ENCODE results near the gene KRTDAP.

Gene KRTDAP

DNA sequence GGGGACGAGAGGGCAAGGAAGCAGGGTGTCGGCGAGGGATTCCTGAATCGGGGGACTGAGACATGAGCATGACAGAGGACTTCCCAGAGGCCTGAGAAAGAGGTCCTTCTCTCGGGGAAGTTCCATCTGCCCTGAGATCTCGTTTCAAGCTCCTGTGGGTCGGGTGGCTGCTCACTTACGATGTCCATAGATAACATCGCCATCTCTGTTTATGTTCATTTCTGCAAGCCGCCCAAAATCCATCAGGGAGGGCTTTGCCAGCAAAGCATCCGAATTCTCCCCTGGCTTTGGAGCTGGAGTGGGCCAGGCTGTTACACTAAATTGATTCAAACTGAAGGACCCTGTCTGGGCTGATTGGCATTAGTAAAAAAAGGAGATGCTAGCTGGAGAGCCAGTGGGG, 17.3 kb upstream of the KRTDAP start:
- no peaks in the 10 kb centered on the region for H3K9me3 Mint-ChIP-seq
- no peak overlapping the region for H3K27ac Mint-ChIP-seq
- peaks cover 12% of the 10 kb centered on the region for H3K4me1 Mint-ChIP-seq
- H3K4me3 Mint-ChIP-seq = no peak overlapping the region
- H3K27me3 Mint-ChIP-seq = peaks cover 16% of the 10 kb centered on the region
- no peaks in the 10 kb centered on the region for H3K36me3 Mint-ChIP-seq
- DNase-seq (ENCODE audit: low spot score in 2 of 2) (no peak), ATAC-seq (ENCODE audit: low read depth) (no peak)

DNA sequence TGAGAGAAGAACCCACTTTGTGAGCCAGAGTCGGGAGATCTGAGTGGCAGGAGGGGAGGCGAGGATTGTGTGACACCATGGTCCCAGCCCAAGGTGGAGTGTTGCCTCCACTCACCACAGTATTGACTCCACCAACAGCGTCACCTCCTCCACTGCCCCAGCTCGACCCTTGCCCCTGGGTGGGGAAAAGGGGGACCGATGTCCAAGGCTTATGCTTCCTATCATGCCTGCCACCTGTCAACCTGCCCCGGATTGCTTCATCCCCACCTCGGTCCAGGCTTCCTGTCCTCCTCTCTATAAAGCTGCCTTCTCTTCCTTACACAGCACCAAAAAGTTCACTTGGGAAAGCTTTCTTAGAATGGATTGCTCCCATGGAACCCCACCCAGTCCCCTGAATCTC, 15.7 kb upstream of the KRTDAP start:
- no peak overlapping the region for H3K4me3 Mint-ChIP-seq
- ATAC-seq (ENCODE audit: low read depth) (no peak), DNase-seq (ENCODE audit: low spot score in 2 of 2) (no peak)
- H3K36me3 Mint-ChIP-seq = no peaks in the 10 kb centered on the region
- H3K27ac Mint-ChIP-seq = no peak overlapping the region
- H3K9me3 Mint-ChIP-seq = no peaks in the 10 kb centered on the region
- peaks cover 18% of the 10 kb centered on the region for H3K27me3 Mint-ChIP-seq
- peaks cover 12% of the 10 kb centered on the region for H3K4me1 Mint-ChIP-seq

- no peaks in the 10 kb centered on the region for H3K9me3 Mint-ChIP-seq
- no peak for DNase-seq (ENCODE audit: low spot score in 2 of 2)
- H3K4me1 Mint-ChIP-seq = no peaks in the 10 kb centered on the region
- H3K27me3 Mint-ChIP-seq = peaks cover 26% of the 10 kb centered on the region
- H3K4me3 Mint-ChIP-seq = no peak overlapping the region
- H3K36me3 Mint-ChIP-seq = no peaks in the 10 kb centered on the region
- H3K27ac Mint-ChIP-seq = no peak overlapping the region
- ATAC-seq (ENCODE audit: low read depth) = no peak
Observed at GRCh38 chr19:35502751-35503150, 12.5 kb upstream of the KRTDAP start.

GRCh38 chr19:35501684-35502083, 11.4 kb upstream of the KRTDAP start:
- ATAC-seq (ENCODE audit: low read depth) = no peak
- Mint-ChIP-seq H3K4me1 (no peaks in the 10 kb centered on the region), H3K4me3 (no peak overlapping the region), H3K36me3 (no peaks in the 10 kb centered on the region), H3K27ac (no peak overlapping the region), H3K27me3 (peaks cover 23% of the 10 kb centered on the region), H3K9me3 (no peaks in the 10 kb centered on the region)
- no peak for DNase-seq (ENCODE audit: low spot score in 2 of 2)

GRCh38 chr19:35500611-35501010, 10.3 kb upstream of the KRTDAP start:
- Mint-ChIP-seq H3K4me1 (no peaks in the 10 kb centered on the region), H3K9me3 (no peaks in the 10 kb centered on the region), H3K27ac (no peak overlapping the region), H3K27me3 (peaks cover 17% of the 10 kb centered on the region), H3K4me3 (no peak overlapping the region), H3K36me3 (no peaks in the 10 kb centered on the region)
- ATAC-seq (ENCODE audit: low read depth) = no peak
- no peak for DNase-seq (ENCODE audit: low spot score in 2 of 2)

- Mint-ChIP-seq H3K9me3 (no peaks in the 10 kb centered on the region), H3K27ac (no peak overlapping the region), H3K36me3 (no peaks in the 10 kb centered on the region), H3K4me3 (no peak overlapping the region), H3K4me1 (peaks cover 7% of the 10 kb centered on the region), H3K27me3 (peaks cover 16% of the 10 kb centered on the region)
- ATAC-seq (ENCODE audit: low read depth) = no peak
- DNase-seq (ENCODE audit: low spot score in 2 of 2) = no peak
Observed at GRCh38 chr19:35498984-35499527, 8.8 kb upstream of the KRTDAP start.

GRCh38 chr19:35498220-35498619, 8.0 kb upstream of the KRTDAP start:
- Mint-ChIP-seq H3K27me3 (peaks cover 14% of the 10 kb centered on the region), H3K9me3 (no peaks in the 10 kb centered on the region), H3K27ac (no peak overlapping the region), H3K4me1 (peaks cover 7% of the 10 kb centered on the region), H3K36me3 (no peaks in the 10 kb centered on the region), H3K4me3 (no peak overlapping the region)
- DNase-seq (ENCODE audit: low spot score in 2 of 2) (no peak), ATAC-seq (ENCODE audit: low read depth) (no peak)

DNA sequence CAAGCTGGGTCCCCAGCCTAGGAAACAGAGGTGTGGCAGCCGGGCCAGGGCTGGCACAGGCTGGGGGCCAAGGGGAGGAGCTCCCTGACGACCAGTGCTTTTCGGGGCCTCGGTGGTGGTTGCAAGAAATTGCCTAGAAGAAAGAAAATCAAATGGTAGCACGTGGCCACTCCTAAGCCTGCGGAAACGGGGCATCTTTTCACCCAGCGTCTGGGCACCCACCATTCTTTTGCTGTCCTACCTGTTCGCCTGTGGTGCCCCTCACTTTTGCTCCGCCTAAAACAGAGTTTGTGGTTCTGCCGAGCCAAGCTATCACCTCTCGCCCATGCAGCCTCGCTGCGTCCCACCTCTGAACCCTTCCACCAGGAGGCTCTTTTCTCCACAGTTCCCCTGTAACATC, 7.1 kb upstream of the KRTDAP start:
- H3K36me3 Mint-ChIP-seq = no peaks in the 10 kb centered on the region
- no peak overlapping the region for H3K4me3 Mint-ChIP-seq
- H3K27ac Mint-ChIP-seq = no peak overlapping the region
- no peak for ATAC-seq (ENCODE audit: low read depth)
- H3K9me3 Mint-ChIP-seq = no peaks in the 10 kb centered on the region
- H3K4me1 Mint-ChIP-seq = peaks cover 7% of the 10 kb centered on the region
- peaks cover 12% of the 10 kb centered on the region for H3K27me3 Mint-ChIP-seq
- no peak for DNase-seq (ENCODE audit: low spot score in 2 of 2)

DNA sequence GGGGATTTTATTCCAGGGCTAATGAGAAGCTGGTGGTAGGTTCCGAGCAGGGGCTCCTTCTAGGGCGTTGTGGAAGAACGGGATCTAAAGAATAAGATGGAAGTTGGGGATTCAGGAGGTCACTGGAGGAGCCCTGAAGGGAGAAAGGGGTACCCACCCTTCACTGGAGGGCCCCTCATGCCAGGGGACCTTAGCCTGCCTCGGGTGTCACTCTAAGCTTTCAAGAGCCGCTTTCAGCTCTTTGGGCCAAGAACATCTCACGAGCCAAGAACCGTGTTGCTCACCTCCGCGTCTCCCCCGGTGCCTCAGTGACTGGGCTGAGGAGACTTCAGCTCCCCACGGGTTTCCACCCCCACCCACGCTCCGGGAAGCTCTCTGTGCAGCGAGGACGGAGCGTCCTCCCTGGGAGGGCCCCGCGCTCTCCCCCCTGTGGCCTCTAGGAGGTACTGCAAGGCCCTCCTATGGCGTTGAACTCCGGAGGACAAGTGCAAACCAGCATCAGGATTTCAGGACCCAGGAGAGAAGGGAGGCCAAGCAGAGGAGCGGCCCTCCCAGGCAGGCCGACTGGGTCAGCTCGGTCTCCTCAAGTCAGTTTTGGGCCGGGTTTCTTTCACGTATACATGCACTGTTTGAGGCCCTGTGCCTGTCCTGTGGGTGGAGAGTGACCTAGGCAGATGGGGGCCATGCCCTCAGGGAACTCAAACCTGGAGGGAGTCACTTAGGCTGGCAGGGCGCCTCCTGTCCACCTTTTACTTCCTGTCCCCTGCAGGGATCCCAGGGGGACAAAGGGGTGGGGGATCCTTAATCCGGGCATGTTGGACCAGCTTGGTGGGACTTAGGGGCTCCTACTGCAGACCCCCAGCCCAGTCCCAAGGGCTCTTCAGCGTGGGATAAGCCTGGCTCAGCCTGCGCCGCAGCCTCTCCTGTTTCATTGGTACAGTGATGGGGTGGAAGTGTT, 5.1 kb upstream of the KRTDAP start:
- no peaks in the 10 kb centered on the region for H3K9me3 Mint-ChIP-seq
- peak; percentile 65 to 73 for DNase-seq (ENCODE audit: low spot score in 2 of 2)
- H3K4me3 Mint-ChIP-seq = peak overlapping the region; percentile 52
- peaks cover 11% of the 10 kb centered on the region for H3K27me3 Mint-ChIP-seq
- no peaks in the 10 kb centered on the region for H3K36me3 Mint-ChIP-seq
- H3K4me1 Mint-ChIP-seq = peaks cover 7% of the 10 kb centered on the region
- peak; percentile 97 for ATAC-seq (ENCODE audit: low read depth)
- H3K27ac Mint-ChIP-seq = no peak overlapping the region

- no peak overlapping the region for H3K27ac Mint-ChIP-seq
Observed at GRCh38 chr19:35493971-35494370, 3.7 kb upstream of the KRTDAP start.

GRCh38 chr19:35491836-35492360, 1.6 kb upstream of the KRTDAP start:
- no peak overlapping the region for H3K4me3 Mint-ChIP-seq
- H3K36me3 Mint-ChIP-seq = no peaks in the 10 kb centered on the region
- DNase-seq (ENCODE audit: low spot score in 2 of 2) (no peak), ATAC-seq (ENCODE audit: low read depth) (no peak)
- peaks cover 7% of the 10 kb centered on the region for H3K4me1 Mint-ChIP-seq
- H3K27me3 Mint-ChIP-seq = peaks cover 5% of the 10 kb centered on the region
- no peak overlapping the region for H3K27ac Mint-ChIP-seq
- no peaks in the 10 kb centered on the region for H3K9me3 Mint-ChIP-seq

More at GRCh38 chr19:35493971-35494370, 3.7 kb upstream of the KRTDAP start:
- Mint-ChIP-seq H3K36me3 (no peaks in the 10 kb centered on the region), H3K9me3 (no peaks in the 10 kb centered on the region), H3K4me1 (peaks cover 7% of the 10 kb centered on the region), H3K4me3 (no peak overlapping the region), H3K27me3 (peaks cover 6% of the 10 kb centered on the region)
- ATAC-seq (ENCODE audit: low read depth) = no peak
- DNase-seq (ENCODE audit: low spot score in 2 of 2) = no peak

GRCh38 chr19:35488677-35489076, 1.6 kb downstream of the KRTDAP start:
- H3K4me1 Mint-ChIP-seq = peaks cover 13% of the 10 kb centered on the region

DNA sequence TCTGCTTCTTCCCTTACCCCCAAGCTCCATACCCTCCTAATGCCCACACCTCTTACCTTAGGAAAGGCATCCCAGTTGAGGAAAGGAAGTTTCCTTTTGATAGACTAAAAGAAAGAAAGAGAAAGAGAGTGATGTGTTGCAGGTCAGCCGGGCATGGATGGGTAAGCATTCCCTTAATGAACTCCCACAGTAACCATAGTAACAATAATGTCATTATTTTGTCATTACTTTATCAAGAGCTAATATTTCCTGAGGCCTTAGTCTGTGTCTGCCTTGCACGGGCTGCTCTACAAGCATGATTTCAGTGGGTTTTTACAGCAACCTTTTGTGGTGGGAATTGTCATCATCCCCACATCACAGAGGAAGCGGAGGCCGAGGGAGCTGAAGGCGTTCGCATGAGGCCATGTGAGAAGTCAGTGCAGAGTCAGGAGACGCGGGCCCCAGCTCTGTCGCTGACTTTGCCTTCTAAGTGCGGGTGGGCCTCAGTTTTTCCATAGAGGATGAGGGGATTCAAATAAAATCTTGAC, 2.5 kb downstream of the KRTDAP start:
- ATAC-seq (ENCODE audit: low read depth) (no peak), DNase-seq (ENCODE audit: low spot score in 2 of 2) (no peak)
- Mint-ChIP-seq H3K36me3 (no peaks in the 10 kb centered on the region), H3K4me1 (peaks cover 15% of the 10 kb centered on the region), H3K9me3 (no peaks in the 10 kb centered on the region), H3K27ac (no peak overlapping the region), H3K27me3 (peaks cover 5% of the 10 kb centered on the region), H3K4me3 (no peak overlapping the region)

More at GRCh38 chr19:35488677-35489076, 1.6 kb downstream of the KRTDAP start:
- ATAC-seq (ENCODE audit: low read depth) (no peak), DNase-seq (ENCODE audit: low spot score in 2 of 2) (no peak)
- Mint-ChIP-seq H3K9me3 (no peaks in the 10 kb centered on the region), H3K27me3 (peaks cover 5% of the 10 kb centered on the region), H3K27ac (no peak overlapping the region), H3K36me3 (no peaks in the 10 kb centered on the region), H3K4me3 (no peak overlapping the region)

DNA sequence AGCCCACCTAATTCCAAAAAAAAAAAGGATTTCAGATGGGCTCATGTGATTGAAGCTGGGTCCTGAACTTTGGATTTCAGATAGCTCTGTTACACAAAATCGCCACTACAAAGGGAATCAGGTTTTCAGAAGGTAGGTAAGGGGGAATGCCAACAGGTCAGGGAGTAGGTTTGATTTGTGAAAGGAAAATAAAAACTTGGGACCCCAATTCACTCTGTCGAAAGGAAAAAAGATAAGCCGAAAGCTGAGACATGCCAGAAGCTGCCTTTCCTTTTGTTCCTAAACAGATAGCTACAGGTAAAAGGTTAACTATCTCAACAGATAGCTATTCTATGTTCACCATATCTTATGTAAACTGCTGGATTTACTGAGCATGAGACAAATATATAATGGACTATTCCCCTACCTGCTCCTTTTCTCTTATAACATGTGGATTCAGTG, 4.0 kb downstream of the KRTDAP start:
- Mint-ChIP-seq H3K9me3 (no peaks in the 10 kb centered on the region), H3K4me3 (no peak overlapping the region)
- ATAC-seq (ENCODE audit: low read depth) = no peak

More for the DNA sequence above, 4.0 kb downstream of the KRTDAP start:
- no peaks in the 10 kb centered on the region for H3K36me3 Mint-ChIP-seq
- peaks cover 4% of the 10 kb centered on the region for H3K27me3 Mint-ChIP-seq
- H3K27ac Mint-ChIP-seq = no peak overlapping the region
- peaks cover 15% of the 10 kb centered on the region for H3K4me1 Mint-ChIP-seq
- no peak for DNase-seq (ENCODE audit: low spot score in 2 of 2)
